B cell (primary cell): ENCODE measurements around the gene TMEM250. TPM values are rescaled to one million over a fixed set of nuclear protein-coding genes. Genes with fewer than 3 reads are reported as not detected.

Experiments
- ATAC-seq: fragments of 200-7000 bp; cut with Tn5 transposase; one replicate; pipeline ENCODE4 v1.10.0; 2021; ENCODE audit warnings: low read depth, mild to moderate bottlenecking, moderate number of reproducible peaks, moderate library complexity
- CTCF ChIA-PET: fragments of 350-600 bp; sonication (Branson Sonifier 250); formaldehyde crosslinking; loops from one replicate; lab custom pipeline; 2021; ENCODE audit warnings: antibody characterized with exemption, inconsistent platforms; lab: Charles Lee
- POLR2A ChIA-PET: fragments of 350-600 bp; sonication (Branson Sonifier 250); formaldehyde crosslinking; loops from one replicate; lab custom pipeline; 2021; ENCODE audit warnings: antibody characterized with exemption; lab: Charles Lee
- DNase-seq: peaks from one replicate; pipeline ENCODE4 v3.0.0; 2013
- H2AFZ ChIP-seq: 2 replicates; pipeline ENCODE4 v1.6.1; 2012; ENCODE audit warnings: mild to moderate bottlenecking, low read depth, low read length; ENCODE audit not compliant: insufficient read depth, poor library complexity, severe bottlenecking
- H3K27ac ChIP-seq, 2 donors: 1 replicate in 1 of 2; 2 replicates in 1 of 2; pipeline ENCODE4 v1.5.1; 2012 to 2013; ENCODE audit warnings: low read length in 2 of 2, mild to moderate bottlenecking in 2 of 2, moderate library complexity in 1 of 2
- H3K27me3 ChIP-seq, 4 experiments: fragments of 200-600 bp in 1 of 4; sonication (generic) in 1 of 4; replicated peaks in 1 of 4; 1 replicate in 2 of 4; 2 replicates in 2 of 4; pipeline versions ENCODE4 v1.6.1 to v1.7.0; 2013 to 2016; ENCODE audit warnings: low read length in 3 of 4, mild to moderate bottlenecking in 2 of 4, mixed read lengths in 1 of 4, moderate library complexity in 1 of 4; ENCODE audit not compliant: insufficient read depth in 4 of 4, control insufficient read depth in 3 of 4; ENCODE audit errors: control extremely low read depth in 1 of 4
- H3K36me3 ChIP-seq, 2 experiments: replicated peaks in 1 of 2; 1 replicate in 1 of 2; 2 replicates in 1 of 2; pipeline versions ENCODE4 v1.6.1 to v1.7.1; 2013; ENCODE audit warnings: low read length in 1 of 2; ENCODE audit not compliant: insufficient read depth in 2 of 2, control insufficient read depth in 1 of 2; ENCODE audit errors: control extremely low read depth in 1 of 2, extremely low read depth in 1 of 2
- H3K4me1 ChIP-seq, 2 donors: fragments of 200-600 bp in 1 of 2; sonication (generic) in 1 of 2; 1 replicate in 1 of 2; 2 replicates in 1 of 2; pipeline versions ENCODE4 v1.5.1 to v1.6.1; 2013 to 2017; ENCODE audit warnings: low read length in 2 of 2; ENCODE audit not compliant: control insufficient read depth in 2 of 2, insufficient read depth in 2 of 2
- H3K4me2 ChIP-seq: replicated peaks from 2 replicates; pipeline ENCODE3; 2012; ENCODE audit warnings: mild to moderate bottlenecking, low read depth, low read length; ENCODE audit not compliant: poor library complexity, severe bottlenecking
- H3K4me3 ChIP-seq, 5 experiments: fragments of 200-600 bp in 1 of 5; sonication (generic) in 1 of 5; 1 replicate in 3 of 5; 2 replicates in 2 of 5; pipeline versions ENCODE4 v1.5.1 to v1.7.0; 2011 to 2016; ENCODE audit warnings: low read length in 4 of 5, mild to moderate bottlenecking in 4 of 5, low read depth in 2 of 5, control low read depth in 1 of 5, moderate library complexity in 1 of 5; ENCODE audit not compliant: insufficient read depth in 1 of 5; ENCODE audit errors: control extremely low read depth in 1 of 5, extremely low read depth in 1 of 5
- H3K79me2 ChIP-seq: fragments of 200-600 bp; sonication (generic); one replicate; pipeline ENCODE4 v1.6.0; 2016; ENCODE audit warnings: low read length; ENCODE audit not compliant: control insufficient read depth, insufficient read depth
- H3K9ac ChIP-seq: fragments of 200-600 bp; sonication (generic); 2 replicates; pipeline ENCODE4 v1.6.1; 2017; ENCODE audit warnings: mild to moderate bottlenecking, low read length, moderate library complexity
- H3K9me3 ChIP-seq, 3 donors: one replicate each; pipeline versions ENCODE4 v1.6.1 to v1.7.1; 2013; ENCODE audit warnings: low read length in 2 of 3; ENCODE audit not compliant: control insufficient read depth in 2 of 3, insufficient read depth in 1 of 3; ENCODE audit errors: control extremely low read depth in 1 of 3
- H4K20me1 ChIP-seq: 2 replicates; pipeline ENCODE4 v1.6.0; 2012; ENCODE audit warnings: mild to moderate bottlenecking, low read length; ENCODE audit not compliant: insufficient read depth, control insufficient read depth, poor library complexity, severe bottlenecking
- H3K27ac Mint-ChIP-seq: one replicate; pipeline ENCODE4 v1.8.0; 2021; ENCODE audit warnings: mixed read lengths
- H3K27me3 Mint-ChIP-seq: one replicate; pipeline ENCODE4 v1.8.0; 2021; ENCODE audit warnings: mixed read lengths
- H3K4me1 Mint-ChIP-seq: one replicate; pipeline ENCODE4 v1.8.0; 2021; ENCODE audit warnings: mixed read lengths
- H3K4me3 Mint-ChIP-seq: one replicate; pipeline ENCODE4 v1.8.0; 2021; ENCODE audit warnings: mixed read lengths
- H3K9me3 Mint-ChIP-seq: one replicate; pipeline ENCODE4 v1.8.0; 2022; ENCODE audit warnings: mixed read lengths; ENCODE audit not compliant: insufficient read depth
- CTCF ChIP-seq: fragments of 200-600 bp; IDR thresholded peaks from one replicate; pipeline ENCODE4 v1.8.0; 2022; ENCODE audit warnings: antibody characterized with exemption, mild to moderate bottlenecking
- EZH2 ChIP-seq: IDR thresholded peaks from 2 replicates; pipeline ENCODE4 v1.6.1; 2012; ENCODE audit warnings: borderline replicate concordance, low read depth, mild to moderate bottlenecking, moderate library complexity, low read length; ENCODE audit not compliant: insufficient read depth, poor library complexity, severe bottlenecking
- WGBS: methylation state at CpG from one replicate; pipeline ENCODE4 v1.1.5; 2013; ENCODE audit warnings: missing lambda C conversion rate; ENCODE audit not compliant: insufficient coverage; 5-methylcytosine and 5-hydroxymethylcytosine counted together
- intact Hi-C: fragments of 100-400 bp; cut with micrococcal nuclease; formaldehyde crosslinking; loops from one replicate; pipeline ENCODE4 v1.10.0; 2022
- polyA plus RNA-seq: library from polyadenylated mRNA; depleted of rRNA; stranded (reverse); fragments of >200 nt; gene quantifications from 2 replicates; pipeline ENCODE4 v1.2.3, GENCODE V29; 2012
- total RNA-seq, 2 donors: library from RNA; stranded (reverse); fragments of 120-200 nt in 1 of 2; gene quantifications; 1 replicate in 1 of 2; 2 replicates in 1 of 2; pipeline versions ENCODE4 v1.2.3 to v1.2.4, GENCODE V29; 2013 to 2022

The TMEM250 gene
- total and polyA plus RNA-seq, 2 donors (not counting 1 experiment from before 2014, with no cell fraction given): 11.1 to 29.6 TPM

DNA sequence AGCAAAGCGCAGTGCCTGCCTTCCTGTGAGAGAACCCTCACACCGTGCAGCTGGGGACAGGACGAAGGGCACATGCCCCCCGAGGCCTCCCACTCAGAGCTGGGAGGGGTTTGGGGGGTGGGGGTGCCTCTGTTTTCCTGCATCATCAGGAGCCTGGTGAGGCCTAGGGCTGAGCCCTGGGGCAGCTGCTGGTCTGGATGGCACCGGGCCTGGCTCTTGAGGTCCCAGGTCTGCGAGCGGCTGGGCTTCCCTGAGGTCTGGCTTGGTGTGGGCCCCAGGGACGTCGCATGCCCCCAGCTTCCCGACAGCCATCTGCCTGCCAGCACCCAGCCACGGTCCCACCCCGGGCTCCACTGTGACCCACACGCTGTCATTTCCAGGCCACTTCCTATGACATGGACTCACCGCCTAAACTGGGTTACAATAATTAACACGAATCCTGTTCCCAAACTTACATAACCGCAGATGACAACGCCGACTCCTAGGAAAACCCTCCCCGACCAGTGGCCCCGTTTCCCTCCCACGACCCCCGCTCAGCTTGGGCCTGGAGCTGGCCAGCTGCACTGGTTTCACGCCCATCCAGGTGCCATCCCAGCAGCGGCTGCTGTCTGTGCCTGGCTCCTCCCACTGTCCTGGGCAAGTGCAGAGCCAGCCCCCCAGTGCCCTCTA is 32.3 kb downstream of the TMEM250 start:
- ATAC-seq (no peak), DNase-seq (peak; percentile 1)
- Histone ChIP-seq H3K9me3 (no peaks in the 10 kb centered on the region), H3K4me1 (peaks cover 0 to 4% of the 10 kb centered on the region in 2 donors), H2AFZ (no peak overlapping the region), H3K27ac (no peak overlapping the region), H3K9ac (no peak overlapping the region), H3K36me3 (no peaks in the 10 kb centered on the region), H3K4me2 (no peak overlapping the region), H4K20me1 (no peaks in the 10 kb centered on the region), H3K4me3 (no peak overlapping the region), H3K27me3 (peaks cover 0 to 31% (median 6%) of the 10 kb centered on the region in 4 experiments), H3K79me2 (no peaks in the 10 kb centered on the region)
- peaks cover 20% of the 10 kb centered on the region for H3K27me3 Mint-ChIP-seq
- ChIA-PET POLR2A (no interaction called here), CTCF (interaction anchor here (0.7 kb wide), 1 partner anchor 40 kb away, joined by 3 read pairs; no protein-coding TSS in a partner anchor)
- TF ChIP-seq CTCF (no peak), EZH2 (no peak)
- H3K4me3 Mint-ChIP-seq: no peak overlapping the region
- WGBS: 78% methylated on average over 24 of the region's 24 CpGs
- H3K27ac Mint-ChIP-seq: no peak overlapping the region
- intact Hi-C loops: no loop called here
- no peaks in the 10 kb centered on the region for H3K9me3 Mint-ChIP-seq
- peaks cover 3% of the 10 kb centered on the region for H3K4me1 Mint-ChIP-seq

- H3K27ac ChIP-seq: no peak overlapping the region
- intact Hi-C loops: no loop called here
- ChIA-PET CTCF (interaction anchor here (0.7 kb wide), 1 partner anchor 40 kb away, joined by 3 read pairs; no protein-coding TSS in a partner anchor), POLR2A (no interaction called here)
- ATAC-seq (no peak), DNase-seq (no peak)
- Mint-ChIP-seq H3K4me3 (no peak overlapping the region), H3K4me1 (peaks cover 3% of the 10 kb centered on the region), H3K27me3 (peaks cover 20% of the 10 kb centered on the region), H3K9me3 (no peaks in the 10 kb centered on the region), H3K27ac (no peak overlapping the region)
- TF ChIP-seq CTCF (no peak), EZH2 (no peak)
- H3K4me1 ChIP-seq: peaks cover 0 to 4% of the 10 kb centered on the region in 2 donors
- WGBS: 91% methylated on average over 14 of the region's 16 CpGs
- H3K36me3 ChIP-seq: no peaks in the 10 kb centered on the region
- H3K4me3 ChIP-seq: no peak overlapping the region
- no peaks in the 10 kb centered on the region for H3K79me2 ChIP-seq
- H4K20me1 ChIP-seq: no peaks in the 10 kb centered on the region
- no peak overlapping the region for H3K4me2 ChIP-seq
- peaks cover 0 to 30% (median 6%) of the 10 kb centered on the region in 4 experiments for H3K27me3 ChIP-seq
- H3K9me3 ChIP-seq: no peaks in the 10 kb centered on the region
- H3K9ac ChIP-seq: no peak overlapping the region
- H2AFZ ChIP-seq: no peak overlapping the region
Observed at GRCh38 chr9:136085815-136086212, 32.9 kb downstream of the TMEM250 start.
